A673 (cell line): ENCODE data around the gene CNGA2. TPM values are rescaled to one million over a fixed set of nuclear protein-coding genes. Genes with fewer than 3 reads are reported as not detected.

Source experiments
- BruUV-seq: library from RNA; stranded (reverse); fragments of 400-500 nt; replicated peaks from 2 replicates; lab custom pipeline; 2021; lab: Mats Ljungman, UMichigan
- CTCF ChIA-PET: fragments of 300-600 bp; sonication (Branson Sonifier 250); formaldehyde crosslinking; loops from one replicate; lab custom pipeline; 2022; ENCODE audit warnings: antibody characterized with exemption; lab: Charles Lee
- POLR2A ChIA-PET: fragments of 300-600 bp; sonication (Branson Sonifier 250); formaldehyde crosslinking; loops from one replicate; lab custom pipeline; 2022; ENCODE audit warnings: antibody characterized with exemption; ENCODE audit not compliant: low non-redundant PET; lab: Charles Lee
- DNase-seq: peaks from one replicate; pipeline ENCODE4 v3.0.0-alpha.2; 2015; ENCODE audit warnings: low spot score
- H3K27ac ChIP-seq: fragments of 200-600 bp; sonication (generic); 2 replicates; pipeline ENCODE4 v1.5.1; 2016; ENCODE audit warnings: mixed run types, low read depth, mild to moderate bottlenecking, mixed read lengths, antibody characterized with exemption, low read length; ENCODE audit not compliant: poor library complexity, severe bottlenecking
- H3K27me3 ChIP-seq: fragments of 200-600 bp; sonication (generic); replicated peaks from 2 replicates; pipeline ENCODE4 v1.6.1; 2017; ENCODE audit warnings: mixed run types, low read depth, mild to moderate bottlenecking, mixed read lengths, antibody characterized with exemption, low read length; ENCODE audit not compliant: insufficient read depth, poor library complexity
- H3K36me3 ChIP-seq: fragments of 200-600 bp; sonication (generic); 2 replicates; pipeline ENCODE4 v1.6.1; 2016; ENCODE audit warnings: mixed run types, mild to moderate bottlenecking, mixed read lengths, antibody characterized with exemption, low read length; ENCODE audit not compliant: insufficient read depth, poor library complexity, severe bottlenecking
- H3K4me1 ChIP-seq: fragments of 200-600 bp; sonication (generic); 2 replicates; pipeline ENCODE4 v1.6.1; 2017; ENCODE audit warnings: mixed run types, mild to moderate bottlenecking, mixed read lengths, antibody characterized with exemption, low read length; ENCODE audit not compliant: insufficient read depth, poor library complexity, severe bottlenecking
- H3K4me3 ChIP-seq: fragments of 200-600 bp; sonication (generic); 2 replicates; pipeline ENCODE4 v1.5.1; 2016; ENCODE audit warnings: low read depth, mixed run types, mild to moderate bottlenecking, mixed read lengths, low read length; ENCODE audit not compliant: poor library complexity, severe bottlenecking
- H3K9me3 ChIP-seq: fragments of 200-600 bp; sonication (generic); 2 replicates; pipeline ENCODE4 v1.6.1; 2016; ENCODE audit warnings: mixed run types, low read depth, mild to moderate bottlenecking, mixed read lengths, antibody characterized with exemption, low read length; ENCODE audit not compliant: poor library complexity, severe bottlenecking
- EZH2 ChIP-seq: fragments of 200-600 bp; sonication (generic); IDR thresholded peaks from 2 replicates; pipeline ENCODE4 v1.6.1; 2017; ENCODE audit warnings: borderline replicate concordance, low read depth, mild to moderate bottlenecking, mixed read lengths, antibody characterized with exemption, low read length; ENCODE audit not compliant: poor library complexity, severe bottlenecking
- intact Hi-C: fragments of 100-400 bp; cut with micrococcal nuclease; formaldehyde crosslinking; loops from one replicate; pipeline ENCODE4 v1.10.0; 2022; ENCODE audit not compliant: unreplicated experiment
- total RNA-seq: library from RNA; stranded (reverse); gene quantifications from 2 replicates; pipeline ENCODE4 v1.2.3, GENCODE V29; 2021
- TF ChIP-seq, protein P1 (sequence below): fragments of 300-800, 200-600 bp; sonication (generic); conservative IDR thresholded peaks from 2 replicates; pipeline ENCODE4 v1.5.1; 2017; ENCODE audit warnings: low read depth, mild to moderate bottlenecking, antibody characterized with exemption, low read length, moderate library complexity, mixed read lengths

Gene CNGA2
- total RNA-seq, 1 experiment from 2014 or later: not detected

DNA sequence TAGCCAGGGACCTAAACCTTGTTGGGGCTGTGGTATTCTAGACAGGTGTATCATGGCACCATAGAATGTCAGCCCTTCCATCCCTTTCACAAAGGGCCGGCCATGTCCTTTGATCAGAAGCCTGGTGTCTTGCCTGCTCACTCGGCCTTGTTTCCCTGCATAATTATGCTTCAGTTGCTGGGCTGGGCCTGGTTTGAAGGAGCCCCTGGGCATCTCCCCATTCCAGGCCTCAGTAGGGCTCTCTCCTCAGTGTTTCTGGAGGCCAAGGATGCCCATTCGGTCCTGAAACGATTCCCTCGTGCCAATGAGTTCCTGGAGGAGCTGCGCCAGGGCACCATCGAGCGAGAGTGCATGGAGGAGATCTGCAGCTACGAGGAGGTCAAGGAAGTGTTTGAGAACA, 34.8 kb upstream of the CNGA2 start:
- CTCF ChIA-PET: no interaction called here

DNA sequence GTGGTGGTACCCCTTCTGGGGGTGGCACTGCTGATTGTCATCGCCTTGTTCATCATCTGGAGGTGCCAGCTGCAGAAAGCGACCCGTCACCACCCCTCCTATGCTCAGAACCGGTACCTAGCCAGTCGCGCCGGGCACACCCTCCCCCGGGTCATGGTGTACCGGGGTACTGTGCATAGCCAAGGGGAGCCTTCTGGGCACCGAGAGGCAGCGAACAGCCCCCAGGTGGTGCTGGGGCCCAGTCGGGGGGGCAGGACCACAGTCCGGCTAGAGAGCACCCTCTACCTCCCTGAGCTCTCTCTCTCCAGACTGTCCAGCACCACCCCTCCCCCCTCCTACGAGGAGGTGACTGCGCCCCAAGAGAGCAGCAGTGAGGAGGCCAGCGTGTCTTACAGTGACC, 34.0 kb upstream of the CNGA2 start:
- H3K9me3 ChIP-seq: no peaks in the 10 kb centered on the region
- H3K36me3 ChIP-seq: no peaks in the 10 kb centered on the region
- DNase-seq: no peak
- no peak overlapping the region for H3K4me3 ChIP-seq
- no peak overlapping the region for H3K27ac ChIP-seq
- CTCF ChIA-PET: no interaction called here
- no peaks in the 10 kb centered on the region for H3K4me1 ChIP-seq
- BruUV-seq: no TSS peak
- POLR2A ChIA-PET: no interaction called here
- TF ChIP-seq, protein P1, sequence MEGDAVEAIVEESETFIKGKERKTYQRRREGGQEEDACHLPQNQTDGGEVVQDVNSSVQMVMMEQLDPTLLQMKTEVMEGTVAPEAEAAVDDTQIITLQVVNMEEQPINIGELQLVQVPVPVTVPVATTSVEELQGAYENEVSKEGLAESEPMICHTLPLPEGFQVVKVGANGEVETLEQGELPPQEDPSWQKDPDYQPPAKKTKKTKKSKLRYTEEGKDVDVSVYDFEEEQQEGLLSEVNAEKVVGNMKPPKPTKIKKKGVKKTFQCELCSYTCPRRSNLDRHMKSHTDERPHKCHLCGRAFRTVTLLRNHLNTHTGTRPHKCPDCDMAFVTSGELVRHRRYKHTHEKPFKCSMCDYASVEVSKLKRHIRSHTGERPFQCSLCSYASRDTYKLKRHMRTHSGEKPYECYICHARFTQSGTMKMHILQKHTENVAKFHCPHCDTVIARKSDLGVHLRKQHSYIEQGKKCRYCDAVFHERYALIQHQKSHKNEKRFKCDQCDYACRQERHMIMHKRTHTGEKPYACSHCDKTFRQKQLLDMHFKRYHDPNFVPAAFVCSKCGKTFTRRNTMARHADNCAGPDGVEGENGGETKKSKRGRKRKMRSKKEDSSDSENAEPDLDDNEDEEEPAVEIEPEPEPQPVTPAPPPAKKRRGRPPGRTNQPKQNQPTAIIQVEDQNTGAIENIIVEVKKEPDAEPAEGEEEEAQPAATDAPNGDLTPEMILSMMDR: no peak
- no peak for TF ChIP-seq EZH2
- H3K27me3 ChIP-seq: no peaks in the 10 kb centered on the region
- intact Hi-C loops: no loop called here

More for the DNA sequence above, 34.8 kb upstream of the CNGA2 start:
- intact Hi-C loops: no loop called here
- Histone ChIP-seq H3K9me3 (no peaks in the 10 kb centered on the region), H3K36me3 (no peaks in the 10 kb centered on the region), H3K4me1 (no peaks in the 10 kb centered on the region), H3K27ac (no peak overlapping the region), H3K4me3 (no peak overlapping the region), H3K27me3 (no peaks in the 10 kb centered on the region)
- DNase-seq: no peak
- TF ChIP-seq, protein P1: no peak
- no peak for TF ChIP-seq EZH2
- POLR2A ChIA-PET: no interaction called here
- BruUV-seq: no TSS peak

DNA sequence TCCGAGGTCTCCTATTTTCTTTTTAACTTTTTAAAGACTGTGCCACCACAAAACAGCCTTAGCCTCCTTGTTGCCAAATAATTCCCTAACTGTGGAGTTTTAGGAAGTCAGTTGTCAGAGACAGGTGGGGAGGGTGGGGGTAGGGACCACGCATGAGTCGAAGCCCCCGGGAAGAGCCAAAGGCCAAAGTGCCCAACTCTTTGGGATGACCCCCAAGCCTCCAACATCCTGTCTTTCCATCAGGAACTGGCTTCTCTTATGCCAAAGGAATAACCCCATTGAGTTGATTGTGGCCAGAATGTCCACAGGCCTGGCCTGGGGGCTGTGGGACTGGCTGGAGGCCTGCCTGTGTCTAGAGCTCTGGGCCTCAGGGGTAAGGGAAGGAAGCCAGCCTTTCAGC, 33.5 kb upstream of the CNGA2 start:
- H3K4me3 ChIP-seq: no peak overlapping the region
- ChIA-PET CTCF (no interaction called here), POLR2A (no interaction called here)
- H3K27me3 ChIP-seq: no peaks in the 10 kb centered on the region
- intact Hi-C loops: no loop called here
- DNase-seq: no peak
- no peaks in the 10 kb centered on the region for H3K9me3 ChIP-seq
- no TSS peak for BruUV-seq
- H3K4me1 ChIP-seq: no peaks in the 10 kb centered on the region
- H3K36me3 ChIP-seq: no peaks in the 10 kb centered on the region
- H3K27ac ChIP-seq: no peak overlapping the region
- TF ChIP-seq, protein P1: no peak
- no peak for TF ChIP-seq EZH2
